Measurements from ENCODE around the gene BEST3. TPM values are rescaled to one million over a fixed set of nuclear protein-coding genes. Genes with fewer than 3 reads are reported as not detected.

The BEST3 gene
- total RNA-seq, 1 donor, result under 0.01 TPM

GRCh38 chr12:69704357-69704756 lies 5.3 kb upstream of the BEST3 start:
- no peak overlapping the region for H3K4me3 ChIP-seq (ENCODE audit: low read depth, low read length)
- DNase-seq (ENCODE audit: low read depth), result no peak
- no peak for TF ChIP-seq CTCF (IDR thresholded peaks at IDR 0.05; ENCODE audit: insufficient read depth, low read depth, low read length)

GRCh38 chr12:69703146-69703642 lies 4.1 kb upstream of the BEST3 start:
- no peak for TF ChIP-seq CTCF (IDR thresholded peaks at IDR 0.05; ENCODE audit: insufficient read depth, low read depth, low read length)
- no peak for DNase-seq (ENCODE audit: low read depth)
- no peak overlapping the region for H3K4me3 ChIP-seq (ENCODE audit: low read depth, low read length)

- no peak for DNase-seq (ENCODE audit: low read depth)
- H3K4me3 ChIP-seq (ENCODE audit: low read depth, low read length), result no peak overlapping the region
- TF ChIP-seq CTCF (IDR thresholded peaks at IDR 0.05; ENCODE audit: insufficient read depth, low read depth, low read length), result no peak
These were observed 2.7 kb upstream of the BEST3 start for GRCh38 chr12:69701826-69702225.

- H3K4me3 ChIP-seq (ENCODE audit: low read depth, low read length), result no peak overlapping the region
- DNase-seq (ENCODE audit: low read depth), result no peak
- TF ChIP-seq CTCF (IDR thresholded peaks at IDR 0.05; ENCODE audit: insufficient read depth, low read depth, low read length), result no peak
These were observed 1.0 kb downstream of the BEST3 start for GRCh38 chr12:69698054-69698453.

- no peak for DNase-seq (ENCODE audit: low read depth)
- no peak for TF ChIP-seq CTCF (IDR thresholded peaks at IDR 0.05; ENCODE audit: insufficient read depth, low read depth, low read length)
- H3K4me3 ChIP-seq (ENCODE audit: low read depth, low read length), result no peak overlapping the region
These were observed 5.0 kb downstream of the BEST3 start for GRCh38 chr12:69694123-69694522.

GRCh38 chr12:69689638-69690037 lies 9.5 kb downstream of the BEST3 start:
- TF ChIP-seq CTCF (IDR thresholded peaks at IDR 0.05; ENCODE audit: insufficient read depth, low read depth, low read length), result no peak
- H3K4me3 ChIP-seq (ENCODE audit: low read depth, low read length), result no peak overlapping the region
- DNase-seq (ENCODE audit: low read depth), result no peak
